ENCODE results near the gene EYA2. TPM values are rescaled to one million over a fixed set of nuclear protein-coding genes. Genes with fewer than 3 reads are reported as not detected.

The EYA2 gene
- total and polyA plus RNA-seq, 8 donors, result 0.51 to 3.2 (median 1.4) TPM

GRCh38 chr20:46939031-46939965, 44.7 kb downstream of the EYA2 start:
- Histone ChIP-seq H3K4me3 (no peak overlapping the region), H3K4me1 (no peaks in the 10 kb centered on the region), H3K27me3 (no peaks in the 10 kb centered on the region), H3K9me3 (no peaks in the 10 kb centered on the region), H3K36me3 (no peaks in the 10 kb centered on the region), H3K27ac (no peak overlapping the region)
- TF ChIP-seq CTCF (IDR thresholded peaks at IDR 0.05), result no peak
- DNase-seq, result no peak
- ATAC-seq, result no peak
- intact Hi-C loops (cut with DNase I), result no loop called here
- WGBS, 2 donors, result 65 to 76% methylated on average over 3 of the region's 3 CpGs
- FAIRE-seq, result no peak

GRCh38 chr20:46940616-46941015, 46.0 kb downstream of the EYA2 start:
- WGBS, 2 donors, result 69 to 72% methylated on average over 10 of the region's 10 CpGs
- Histone ChIP-seq H3K27me3 (no peaks in the 10 kb centered on the region), H3K4me1 (no peaks in the 10 kb centered on the region), H3K4me3 (no peak overlapping the region), H3K27ac (no peak overlapping the region), H3K36me3 (no peaks in the 10 kb centered on the region), H3K9me3 (no peaks in the 10 kb centered on the region)
- no peak for TF ChIP-seq CTCF (IDR thresholded peaks at IDR 0.05)
- FAIRE-seq, result no peak
- intact Hi-C loops (cut with DNase I), result no loop called here
- no peak for DNase-seq
- ATAC-seq, result no peak

- no peaks in the 10 kb centered on the region for H3K9me3 ChIP-seq
- no peaks in the 10 kb centered on the region for H3K36me3 ChIP-seq
- DNase-seq, result no peak
- H3K4me1 ChIP-seq, result no peaks in the 10 kb centered on the region
- no peaks in the 10 kb centered on the region for H3K27me3 ChIP-seq
- intact Hi-C loops (cut with DNase I), result no loop called here
- no peak for ATAC-seq
- no peak overlapping the region for H3K4me3 ChIP-seq
- FAIRE-seq, result no peak
- no peak overlapping the region for H3K27ac ChIP-seq
- 73 to 89% methylated on average over 2 of the region's 2 CpGs for WGBS, 2 donors
- no peak for TF ChIP-seq CTCF (IDR thresholded peaks at IDR 0.05)
Measured at GRCh38 chr20:46941404-46941803, 46.8 kb downstream of the EYA2 start.

GRCh38 chr20:46943861-46944591, 49.4 kb downstream of the EYA2 start:
- Histone ChIP-seq H3K27ac (no peak overlapping the region), H3K9me3 (no peaks in the 10 kb centered on the region), H3K27me3 (no peaks in the 10 kb centered on the region), H3K4me1 (no peaks in the 10 kb centered on the region), H3K4me3 (no peak overlapping the region), H3K36me3 (no peaks in the 10 kb centered on the region)
- 68 to 82% methylated on average over 11 of the region's 11 CpGs for WGBS, 2 donors
- FAIRE-seq (no peak), ATAC-seq (no peak), DNase-seq (no peak)
- intact Hi-C loops (cut with DNase I), result no loop called here
- TF ChIP-seq CTCF (IDR thresholded peaks at IDR 0.05), result no peak

Measured in pancreas (tissue), 10 donors.